ENCODE measurements around the gene GTPBP2. TPM values are rescaled to one million over a fixed set of nuclear protein-coding genes. Genes with fewer than 3 reads are reported as not detected.
"Not testable (repeated sequence)": the region's sequence is repeated elsewhere in the genome, so short reads cannot be mapped to it uniquely, and the experiment has no call there.

The GTPBP2 gene
- total RNA-seq, 1 experiment from 2014 or later: 70.8 TPM

- intact Hi-C loops (cut with micrococcal nuclease; ENCODE audit: unreplicated experiment): loop anchor here (5.0 kb wide), 1 partner anchor 32 kb away; no protein-coding TSS in a partner anchor
- peaks cover 9% of the 10 kb centered on the region; the same call in 1 of the 2 replicates for H3K36me3 ChIP-seq (ENCODE audit: low read depth)
- H3K27ac ChIP-seq: 0 out of 2 replicates have a peak overlapping the region, but pooled peaks have one; percentile 6
- 0 out of 2 replicates have a peak, but pooled peaks cover 7% of the 10 kb centered on the region for H4K20me1 ChIP-seq (ENCODE audit: insufficient read depth)
- H3K4me1 ChIP-seq (replicated peaks; ENCODE audit: insufficient read depth): peaks cover 28% of the 10 kb centered on the region
- H3K4me2 ChIP-seq: peak overlapping the region; percentile 86
- H3F3A ChIP-seq (ENCODE audit: insufficient read depth, low read depth): peaks cover 21% of the 10 kb centered on the region
- H3K27me3 ChIP-seq (ENCODE audit: insufficient read depth, low read depth): no peaks in the 10 kb centered on the region
- peaks cover 36% of the 10 kb centered on the region for H3K79me2 ChIP-seq (ENCODE audit: low read depth)
- H3K9me2 ChIP-seq (ENCODE audit: insufficient read depth): no peaks in the 10 kb centered on the region
- H2AFZ ChIP-seq: peak overlapping the region; percentile 87
- ChIA-PET CTCF (no interaction called here), POLR2A (ENCODE audit: unreplicated experiment) (interaction anchor here (0.6 kb wide), 1 partner anchor 20 kb away, joined by 3 read pairs; no protein-coding TSS in a partner anchor)
- no TSS peak for BruUV-seq (replicated peaks)
- no peak for TF ChIP-seq CTCF (conservative IDR thresholded peaks at IDR 0.05)
- TF ChIP-seq EZH2 (IDR thresholded peaks at IDR 0.05; ENCODE audit: low read depth): no peak
- DNase-seq: no peak
- H3K4me3 ChIP-seq: no peak overlapping the region
- no peaks in the 10 kb centered on the region for H3K9me3 ChIP-seq (ENCODE audit: insufficient read depth, low read depth)
These were observed 5.7 kb upstream of the GTPBP2 start for GRCh38 chr6:43634702-43635303.

- H3K4me1 ChIP-seq (replicated peaks; ENCODE audit: insufficient read depth): peaks cover 30% of the 10 kb centered on the region
- H3K9me2 ChIP-seq (ENCODE audit: insufficient read depth); H3K4me3 ChIP-seq; H3K27ac ChIP-seq; H4K20me1 ChIP-seq (ENCODE audit: insufficient read depth); BruUV-seq (replicated peaks); CTCF ChIA-PET; H3K9me3 ChIP-seq (ENCODE audit: insufficient read depth, low read depth); H3K4me2 ChIP-seq; H2AFZ ChIP-seq; H3K36me3 ChIP-seq (ENCODE audit: low read depth); DNase-seq; POLR2A ChIA-PET (ENCODE audit: unreplicated experiment); H3K27me3 ChIP-seq (ENCODE audit: insufficient read depth, low read depth): not testable (repeated sequence)
- H3K79me2 ChIP-seq (ENCODE audit: low read depth): peaks cover 30% of the 10 kb centered on the region
- intact Hi-C loops (cut with micrococcal nuclease; ENCODE audit: unreplicated experiment): loop anchor here (5.0 kb wide), 1 partner anchor 34 kb away; no protein-coding TSS in a partner anchor
- H3F3A ChIP-seq (ENCODE audit: insufficient read depth, low read depth): peaks cover 31% of the 10 kb centered on the region
These were observed 3.9 kb upstream of the GTPBP2 start for GRCh38 chr6:43633002-43633401.

DNA sequence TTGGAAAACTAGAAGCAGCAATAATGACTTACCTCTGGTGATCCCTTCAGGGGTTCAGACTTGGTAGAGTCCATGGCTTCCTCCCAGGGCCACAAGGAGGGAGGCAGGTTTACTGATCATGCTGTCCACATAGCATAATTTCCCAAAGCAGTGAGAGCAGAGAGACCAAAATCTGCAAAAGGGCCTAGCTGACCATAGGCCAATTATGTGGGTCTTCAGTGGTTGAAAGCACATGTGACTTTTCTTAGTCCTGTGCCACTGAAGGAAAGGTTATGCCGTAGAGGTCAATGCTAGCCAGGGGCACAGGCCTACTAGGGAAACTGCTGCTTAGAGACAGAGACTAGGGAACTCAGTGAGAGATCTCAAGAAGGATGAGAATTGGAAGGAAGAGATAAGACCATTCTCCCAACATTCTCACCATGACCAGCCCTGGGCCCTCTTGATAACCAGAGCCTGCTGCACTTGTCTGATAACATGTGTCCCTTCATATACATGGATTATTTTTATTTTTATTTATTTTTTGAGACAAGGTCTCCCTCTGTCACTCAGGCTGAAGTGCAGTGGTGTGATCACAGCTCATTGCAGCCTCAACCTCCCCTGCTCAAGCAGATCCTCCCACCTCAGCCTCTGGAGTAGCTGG, 2.0 kb upstream of the GTPBP2 start:
- intact Hi-C loops (cut with micrococcal nuclease; ENCODE audit: unreplicated experiment): loop anchor here (2.0 to 5.0 kb wide), 2 partner anchors 36 to 140 kb away; partner anchors contain the start of gene VEGFA
- H3K36me3 ChIP-seq (ENCODE audit: low read depth): peaks cover 7% of the 10 kb centered on the region; the same call in 1 of the 2 replicates
- no peaks in the 10 kb centered on the region for H3K27me3 ChIP-seq (ENCODE audit: insufficient read depth, low read depth)
- no peak for TF ChIP-seq CTCF (conservative IDR thresholded peaks at IDR 0.05)
- DNase-seq: no peak
- H4K20me1 ChIP-seq (ENCODE audit: insufficient read depth): no peaks in the 10 kb centered on the region
- peaks cover 47% of the 10 kb centered on the region for H3F3A ChIP-seq (ENCODE audit: insufficient read depth, low read depth)
- H3K4me2 ChIP-seq: peak overlapping the region; percentile 85
- no TSS peak for BruUV-seq (replicated peaks)
- H3K4me3 ChIP-seq: no peak overlapping the region
- H3K9me2 ChIP-seq (ENCODE audit: insufficient read depth): no peaks in the 10 kb centered on the region
- H3K79me2 ChIP-seq (ENCODE audit: low read depth): peaks cover 28% of the 10 kb centered on the region
- ChIA-PET POLR2A (ENCODE audit: unreplicated experiment) (interaction anchor here (0.5 kb wide), 1 partner anchor 624 kb away, joined by 3 read pairs; no protein-coding TSS in a partner anchor), CTCF (no interaction called here)
- H3K9me3 ChIP-seq (ENCODE audit: insufficient read depth, low read depth): no peaks in the 10 kb centered on the region
- no peak overlapping the region for H2AFZ ChIP-seq
- peak overlapping the region; percentile 97 for H3K27ac ChIP-seq
- peaks cover 37% of the 10 kb centered on the region for H3K4me1 ChIP-seq (replicated peaks; ENCODE audit: insufficient read depth)

All from PC-9 (cell line).